Adrenal gland (tissue), 5 donors: ENCODE data around the gene MRPL21.

Source experiments
- POLR2A ChIP-seq, 2 donors: fragments of 450-650 bp; IDR thresholded peaks; one replicate each; pipeline ENCODE4 v1.6.1; 2017; ENCODE audit warnings: antibody characterized with exemption in 2 of 2, mild to moderate bottlenecking in 2 of 2, moderate library complexity in 1 of 2
- TF ChIP-seq, protein P1 (sequence below), 6 experiments: fragments of 450-650 bp in 4 of 6; fragments of 200-600 bp in 2 of 6; sonication (generic) in 1 of 6; IDR thresholded peaks; 1 replicate in 5 of 6; 2 replicates in 1 of 6; pipeline versions ENCODE4 v1.5.1 to v1.8.0; 2016 to 2021; ENCODE audit warnings: antibody characterized with exemption in 6 of 6, mild to moderate bottlenecking in 2 of 6, moderate library complexity in 1 of 6
- donor health status: DM: no; HTN: no; CAD: no.

DNA sequence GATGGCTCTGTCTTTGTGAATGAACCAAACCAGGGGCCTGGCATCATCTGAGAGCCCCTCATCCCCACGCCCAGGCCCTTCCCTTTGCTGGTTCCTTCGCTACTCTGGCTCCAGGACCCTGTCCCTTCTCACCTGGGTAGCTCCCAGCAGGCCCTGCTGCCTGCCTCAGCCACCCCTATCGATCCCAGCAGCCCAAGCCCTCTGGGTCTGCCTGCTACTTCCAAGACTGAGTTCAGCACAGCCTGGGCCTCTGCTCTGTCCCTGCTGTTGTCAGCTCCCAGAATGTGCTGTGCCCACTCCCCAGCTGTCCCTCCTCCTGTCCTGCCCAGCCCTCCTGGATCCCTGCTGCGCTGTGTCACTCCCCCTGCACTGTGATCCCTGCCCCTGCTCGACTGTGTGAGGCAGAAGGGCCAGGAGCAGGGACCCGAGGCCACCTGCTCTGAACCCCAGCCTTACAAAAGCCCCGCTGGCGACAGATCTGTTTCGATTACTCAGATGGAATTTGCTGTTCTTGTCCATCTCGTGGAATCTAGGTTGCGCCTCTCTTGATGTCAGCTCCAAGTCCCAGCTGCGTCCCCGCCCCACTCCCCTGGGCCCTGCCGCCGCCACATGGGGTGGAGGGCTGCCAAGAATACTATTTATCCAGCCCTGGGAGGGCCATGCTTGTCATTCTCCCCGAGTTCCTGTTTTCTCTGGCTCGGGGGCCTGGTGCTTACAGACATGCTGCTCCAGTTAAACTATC lies 13.0 kb downstream of the MRPL21 start:
- TF ChIP-seq, protein P1, sequence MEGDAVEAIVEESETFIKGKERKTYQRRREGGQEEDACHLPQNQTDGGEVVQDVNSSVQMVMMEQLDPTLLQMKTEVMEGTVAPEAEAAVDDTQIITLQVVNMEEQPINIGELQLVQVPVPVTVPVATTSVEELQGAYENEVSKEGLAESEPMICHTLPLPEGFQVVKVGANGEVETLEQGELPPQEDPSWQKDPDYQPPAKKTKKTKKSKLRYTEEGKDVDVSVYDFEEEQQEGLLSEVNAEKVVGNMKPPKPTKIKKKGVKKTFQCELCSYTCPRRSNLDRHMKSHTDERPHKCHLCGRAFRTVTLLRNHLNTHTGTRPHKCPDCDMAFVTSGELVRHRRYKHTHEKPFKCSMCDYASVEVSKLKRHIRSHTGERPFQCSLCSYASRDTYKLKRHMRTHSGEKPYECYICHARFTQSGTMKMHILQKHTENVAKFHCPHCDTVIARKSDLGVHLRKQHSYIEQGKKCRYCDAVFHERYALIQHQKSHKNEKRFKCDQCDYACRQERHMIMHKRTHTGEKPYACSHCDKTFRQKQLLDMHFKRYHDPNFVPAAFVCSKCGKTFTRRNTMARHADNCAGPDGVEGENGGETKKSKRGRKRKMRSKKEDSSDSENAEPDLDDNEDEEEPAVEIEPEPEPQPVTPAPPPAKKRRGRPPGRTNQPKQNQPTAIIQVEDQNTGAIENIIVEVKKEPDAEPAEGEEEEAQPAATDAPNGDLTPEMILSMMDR (IDR thresholded peaks at IDR 0.05), result no peak
- no peak for TF ChIP-seq POLR2A (IDR thresholded peaks at IDR 0.05)
